GM18519 (cell line): ENCODE measurements around the gene EPM2A.

Experiments used
- ATAC-seq: cut with Tn5 transposase; IDR thresholded peaks from one replicate; pipeline ENCODE4 v1.9.1; 2021; ENCODE audit warnings: mild to moderate bottlenecking, moderate library complexity; ENCODE audit not compliant: unreplicated experiment, low FRiP score

EPM2A gene

DNA sequence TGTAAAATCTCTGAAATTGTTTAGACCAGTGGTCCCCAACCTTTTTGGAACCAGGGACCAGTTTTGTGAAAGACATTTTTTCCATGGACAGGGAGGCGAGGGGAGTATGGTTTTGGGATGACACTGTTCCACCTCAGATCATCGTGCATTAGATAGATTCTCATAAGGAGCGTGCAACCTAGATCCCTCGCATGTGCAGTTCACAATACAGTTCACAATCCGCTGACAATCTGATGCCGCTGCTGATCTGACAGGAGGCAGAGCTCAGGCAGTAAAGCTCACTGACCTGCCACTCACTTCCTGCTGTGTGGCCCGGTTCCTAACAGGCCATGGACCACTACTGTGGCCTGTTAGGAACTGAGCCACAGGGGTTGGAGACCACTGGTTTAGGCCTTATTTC, 115.2 kb downstream of the EPM2A start:
- no peak for ATAC-seq

DNA sequence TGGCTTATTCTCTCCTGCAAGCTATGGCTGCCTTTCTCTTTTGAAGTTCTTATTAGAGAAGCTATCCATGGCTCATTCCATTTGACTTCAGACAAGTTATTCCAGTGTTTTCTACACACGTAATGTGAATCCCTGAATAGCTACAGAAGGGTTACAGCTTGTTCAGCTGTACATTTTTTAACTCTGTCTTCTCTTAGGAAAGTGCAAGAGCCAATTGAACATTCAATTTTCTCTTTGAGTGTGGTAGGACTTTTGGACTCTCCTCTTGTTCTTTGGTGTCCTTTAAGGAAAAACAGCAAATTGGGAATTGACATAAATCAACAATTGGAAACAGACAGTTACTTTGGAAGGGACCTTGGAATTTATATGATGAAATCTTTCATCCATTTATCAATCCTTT, 125.8 kb downstream of the EPM2A start:
- no peak for ATAC-seq

DNA sequence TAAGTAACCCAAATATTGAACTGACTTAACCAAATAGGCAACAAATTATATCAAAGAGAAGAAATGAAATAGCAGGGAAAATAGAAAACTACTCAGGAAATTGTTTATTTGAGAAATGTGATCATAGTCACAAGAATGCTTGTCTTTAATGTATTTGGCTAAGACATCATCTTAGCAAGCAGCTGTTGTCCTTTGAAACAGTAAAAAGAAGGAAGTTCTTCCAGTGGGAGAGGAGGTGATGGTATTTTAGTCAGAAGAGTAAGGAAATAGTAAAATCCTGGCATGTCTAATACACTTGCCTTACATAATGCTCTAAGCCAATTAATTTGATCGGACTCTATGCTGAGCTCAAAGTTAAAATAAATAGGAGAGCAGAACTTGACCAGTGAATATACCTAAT, 126.5 kb downstream of the EPM2A start:
- ATAC-seq, result no peak

DNA sequence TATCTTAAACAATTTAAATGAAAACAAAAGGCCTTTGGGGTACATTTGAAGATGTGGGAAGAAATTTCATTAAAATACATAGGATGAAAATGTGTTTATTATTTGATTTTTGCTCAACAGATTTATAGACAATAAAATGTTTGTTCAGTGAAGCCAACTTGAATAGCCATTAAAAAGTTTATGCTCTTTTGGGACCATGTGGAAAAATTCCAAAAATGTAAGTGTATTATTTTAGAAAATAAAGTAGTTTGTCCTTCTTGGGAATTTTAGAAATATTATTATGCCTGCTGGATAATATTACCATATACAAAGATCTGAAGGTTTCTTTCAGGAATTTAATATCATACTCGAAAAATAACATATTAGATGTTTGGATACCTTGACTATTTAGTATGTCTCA, 131.3 kb downstream of the EPM2A start:
- no peak for ATAC-seq

DNA sequence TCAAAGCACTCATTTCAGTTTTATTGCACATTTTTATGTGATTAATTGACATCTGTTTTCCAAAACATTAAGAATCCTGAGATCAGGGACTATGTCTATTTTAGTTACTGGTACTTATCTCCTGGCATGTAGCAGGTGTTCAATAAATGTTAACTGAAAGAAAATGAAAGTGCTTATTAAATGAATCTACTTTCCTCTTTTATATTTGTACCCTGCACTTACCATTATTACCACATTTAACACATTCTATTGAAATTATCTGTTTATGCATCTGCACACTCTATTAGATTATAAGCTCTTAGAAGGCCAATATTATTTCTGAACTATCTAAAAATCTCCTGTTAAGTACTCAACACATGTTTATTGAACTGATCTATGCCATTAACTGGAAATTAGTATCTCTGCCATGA, 131.9 kb downstream of the EPM2A start:
- ATAC-seq, result no peak

DNA sequence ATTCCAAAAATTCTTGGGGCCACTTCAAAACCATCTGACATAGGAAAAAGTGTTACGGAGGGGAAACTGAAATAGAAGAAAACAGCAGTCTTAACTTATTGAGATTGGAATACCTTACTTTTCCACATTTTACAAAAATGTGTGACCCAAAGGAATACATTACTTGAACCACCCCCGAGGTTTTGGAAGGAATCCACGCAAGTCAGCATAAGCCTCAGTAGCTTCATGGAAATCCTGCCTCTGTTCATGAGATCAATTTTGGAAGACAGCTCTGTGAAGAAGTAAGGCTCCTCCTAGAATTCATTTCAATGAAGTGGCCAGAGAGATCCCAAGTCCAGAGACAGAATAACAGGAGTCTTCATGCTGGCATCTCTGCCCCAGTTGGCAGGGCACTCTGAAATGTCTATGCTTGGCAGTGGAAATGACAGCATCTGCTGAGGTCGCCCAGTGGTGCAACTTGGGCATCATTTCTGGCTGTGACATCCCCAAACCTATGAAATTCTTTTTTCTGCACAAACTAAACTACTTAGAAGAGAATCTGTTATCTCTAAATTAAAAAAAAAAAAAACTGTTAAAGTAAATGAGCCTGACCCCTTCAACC, 132.5 kb downstream of the EPM2A start:
- no peak for ATAC-seq

DNA sequence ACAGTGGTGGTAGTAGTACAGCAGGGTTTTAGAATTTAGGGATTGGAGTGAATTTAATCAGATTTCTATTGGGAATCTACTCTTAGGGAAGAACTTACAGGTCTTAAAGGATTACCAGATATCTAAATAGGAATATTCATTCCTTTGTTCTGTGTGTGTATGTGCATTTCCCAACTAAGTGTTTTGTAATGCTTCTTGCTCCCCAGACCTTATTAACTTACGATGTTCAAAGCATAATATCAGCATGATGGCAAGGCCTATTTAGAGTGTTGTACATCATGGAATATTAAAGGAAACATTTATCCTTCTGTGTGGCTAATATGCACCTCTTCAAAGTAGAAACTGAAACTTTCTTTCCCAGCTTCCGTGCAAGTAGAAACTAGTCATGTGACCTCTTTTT, 133.9 kb downstream of the EPM2A start:
- ATAC-seq, result no peak

DNA sequence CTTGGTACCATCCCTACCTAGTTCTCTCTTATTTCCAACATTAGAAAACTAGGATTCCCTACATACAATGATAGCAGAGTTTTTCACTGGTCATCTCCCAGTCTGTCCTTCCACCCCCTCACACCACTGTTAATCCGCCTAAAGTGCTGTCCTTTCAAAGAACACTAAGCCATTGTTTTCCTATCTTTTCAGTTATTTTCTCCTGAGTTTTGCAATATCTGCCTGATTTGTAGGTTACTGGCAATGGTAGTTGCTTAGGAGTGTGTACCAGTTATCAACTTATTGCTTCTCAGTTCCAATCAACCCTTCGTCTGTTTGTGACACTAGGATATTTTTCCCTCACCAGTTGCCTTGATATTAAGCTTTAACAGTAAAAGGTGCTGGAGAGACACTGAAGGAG, 135.0 kb downstream of the EPM2A start:
- ATAC-seq, result no peak

DNA sequence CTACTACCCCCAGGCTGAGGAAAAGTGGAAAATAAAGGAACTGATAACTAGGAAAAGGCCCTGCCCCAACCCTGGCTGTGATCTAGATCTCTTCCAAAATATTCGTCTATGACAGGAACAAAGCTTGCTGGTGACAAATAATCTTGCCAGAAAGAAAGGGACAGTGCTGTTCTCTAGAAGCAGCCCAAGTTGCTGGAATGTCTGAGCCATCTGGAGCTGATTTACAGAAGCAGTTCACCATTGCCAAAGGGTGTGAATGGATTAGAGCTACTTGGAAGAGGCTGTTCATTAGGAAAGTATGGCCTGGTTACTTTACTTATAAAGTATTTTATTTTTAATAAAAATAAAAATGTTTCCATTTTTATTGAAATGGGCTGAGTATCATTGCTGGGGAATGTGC, 146.3 kb downstream of the EPM2A start:
- no peak for ATAC-seq

DNA sequence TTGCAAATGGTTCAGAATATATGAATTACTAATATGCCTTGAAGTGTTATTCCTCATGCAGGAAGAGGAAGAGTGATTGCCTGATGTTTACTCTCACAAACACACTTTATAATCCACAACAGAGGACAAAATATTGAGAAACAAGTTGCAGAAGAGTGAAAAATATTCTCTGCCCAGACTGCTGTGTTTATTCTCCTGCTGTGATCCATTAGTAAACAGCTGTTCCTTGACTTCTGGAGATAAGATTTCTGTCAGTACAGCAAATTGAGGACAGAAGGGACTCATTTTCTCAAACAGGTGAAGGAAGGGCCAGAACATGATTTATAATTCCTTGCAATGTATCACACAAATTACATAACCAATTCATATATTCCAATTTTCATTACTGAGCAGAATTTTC, 148.0 kb downstream of the EPM2A start:
- ATAC-seq, result no peak

DNA sequence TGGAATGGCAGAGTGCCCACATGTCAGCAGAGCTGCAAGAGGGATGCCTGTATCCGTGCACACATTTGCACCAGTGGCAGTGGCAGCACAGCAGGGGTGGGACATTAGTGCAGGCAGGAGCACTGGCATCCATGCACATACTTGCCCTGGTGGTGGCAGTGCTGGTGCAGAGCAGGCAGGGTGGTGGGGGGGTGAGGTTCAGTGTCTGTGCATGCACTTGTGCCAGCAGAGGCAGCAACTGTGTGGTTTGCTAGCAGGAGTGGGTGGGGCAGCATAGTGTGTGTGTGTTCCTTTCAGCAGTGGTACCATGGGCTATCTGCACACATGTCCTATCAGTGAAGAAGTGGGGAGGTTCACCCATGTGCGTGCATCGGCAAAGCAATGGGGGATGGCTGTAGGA, 151.6 kb downstream of the EPM2A start:
- ATAC-seq, result no peak
